A673 (cell line): Measurements from ENCODE around the gene PEA15.

ENCODE experiments used
- EZH2 ChIP-seq: fragments of 200-600 bp; sonication (generic); IDR thresholded peaks from 2 replicates; pipeline ENCODE4 v1.6.1; 2017; ENCODE audit warnings: borderline replicate concordance, low read depth, mild to moderate bottlenecking, mixed read lengths, antibody characterized with exemption, low read length; ENCODE audit not compliant: poor library complexity, severe bottlenecking
- TF ChIP-seq, protein P1 (sequence below): fragments of 300-800, 200-600 bp; sonication (generic); conservative IDR thresholded peaks from 2 replicates; pipeline ENCODE4 v1.5.1; 2017; ENCODE audit warnings: low read depth, mild to moderate bottlenecking, antibody characterized with exemption, low read length, moderate library complexity, mixed read lengths

GRCh38 chr1:160206036-160206389 lies 829 bp downstream of the PEA15 start:
- TF ChIP-seq, protein P1, sequence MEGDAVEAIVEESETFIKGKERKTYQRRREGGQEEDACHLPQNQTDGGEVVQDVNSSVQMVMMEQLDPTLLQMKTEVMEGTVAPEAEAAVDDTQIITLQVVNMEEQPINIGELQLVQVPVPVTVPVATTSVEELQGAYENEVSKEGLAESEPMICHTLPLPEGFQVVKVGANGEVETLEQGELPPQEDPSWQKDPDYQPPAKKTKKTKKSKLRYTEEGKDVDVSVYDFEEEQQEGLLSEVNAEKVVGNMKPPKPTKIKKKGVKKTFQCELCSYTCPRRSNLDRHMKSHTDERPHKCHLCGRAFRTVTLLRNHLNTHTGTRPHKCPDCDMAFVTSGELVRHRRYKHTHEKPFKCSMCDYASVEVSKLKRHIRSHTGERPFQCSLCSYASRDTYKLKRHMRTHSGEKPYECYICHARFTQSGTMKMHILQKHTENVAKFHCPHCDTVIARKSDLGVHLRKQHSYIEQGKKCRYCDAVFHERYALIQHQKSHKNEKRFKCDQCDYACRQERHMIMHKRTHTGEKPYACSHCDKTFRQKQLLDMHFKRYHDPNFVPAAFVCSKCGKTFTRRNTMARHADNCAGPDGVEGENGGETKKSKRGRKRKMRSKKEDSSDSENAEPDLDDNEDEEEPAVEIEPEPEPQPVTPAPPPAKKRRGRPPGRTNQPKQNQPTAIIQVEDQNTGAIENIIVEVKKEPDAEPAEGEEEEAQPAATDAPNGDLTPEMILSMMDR, result no peak
- TF ChIP-seq EZH2, result no peak
